ENCODE results near the gene C10orf67.

The C10orf67 gene

GRCh38 chr10:23194966-23195845, 149.4 kb downstream of the C10orf67 start:
- no peak for DNase-seq

- DNase-seq = no peak
These were observed 150.1 kb downstream of the C10orf67 start for GRCh38 chr10:23194471-23194965.

GRCh38 chr10:23193435-23194074, 151.0 kb downstream of the C10orf67 start:
- DNase-seq = no peak

- DNase-seq = no peak
These were observed 151.7 kb downstream of the C10orf67 start for GRCh38 chr10:23192712-23193434.

- DNase-seq = no peak
These were observed 152.6 kb downstream of the C10orf67 start, which contains the start of gene PTF1A for GRCh38 chr10:23191764-23192711. PTF1A (plus strand) TSS chr10:23192312; CDS start chr10:23192531, 219 bp downstream.

- DNase-seq = no peak
These were observed 153.5 kb downstream of the C10orf67 start for GRCh38 chr10:23190872-23191763.

- no peak for DNase-seq
These were observed 155.6 kb downstream of the C10orf67 start for GRCh38 chr10:23189024-23189423.

- DNase-seq = no peak
These were observed 157.4 kb downstream of the C10orf67 start for GRCh38 chr10:23187155-23187554.

- DNase-seq = no peak
These were observed 157.9 kb downstream of the C10orf67 start for GRCh38 chr10:23186697-23187096.

- no peak for DNase-seq
These were observed 158.4 kb downstream of the C10orf67 start for GRCh38 chr10:23186178-23186577.

- no peak for DNase-seq
These were observed 169.6 kb downstream of the C10orf67 start for GRCh38 chr10:23174977-23175512.

- no peak for DNase-seq
These were observed 170.3 kb downstream of the C10orf67 start for GRCh38 chr10:23174074-23174976.

GRCh38 chr10:23173214-23174073, 171.2 kb downstream of the C10orf67 start:
- DNase-seq = no peak

- DNase-seq = no peak
These were observed 172.0 kb downstream of the C10orf67 start for GRCh38 chr10:23172429-23173213.

- no peak for DNase-seq
These were observed 173.2 kb downstream of the C10orf67 start for GRCh38 chr10:23171232-23171876.

GRCh38 chr10:23158370-23158769, 186.2 kb downstream of the C10orf67 start:
- peak; percentile 45 for DNase-seq

Measured in CD4-positive, alpha-beta T cell treated with Interleukin-6 for 4 hours (primary cell).